WI38 (cell line): ENCODE measurements around the gene NRP1.
"Not testable (repeated sequence)": the region's sequence is repeated elsewhere in the genome, so short reads cannot be mapped to it uniquely, and the experiment has no call there.

Experiments
- H3K4me3 ChIP-seq: 2 replicates; pipeline ENCODE4 v1.5.1; 2011; ENCODE audit warnings: low read depth, mild to moderate bottlenecking, control low read depth, low read length
- CTCF ChIP-seq: IDR thresholded peaks from 2 replicates; pipeline ENCODE4 v1.5.1; 2012; ENCODE audit warnings: low read depth, mild to moderate bottlenecking, control low read depth, low read length

Gene NRP1

DNA sequence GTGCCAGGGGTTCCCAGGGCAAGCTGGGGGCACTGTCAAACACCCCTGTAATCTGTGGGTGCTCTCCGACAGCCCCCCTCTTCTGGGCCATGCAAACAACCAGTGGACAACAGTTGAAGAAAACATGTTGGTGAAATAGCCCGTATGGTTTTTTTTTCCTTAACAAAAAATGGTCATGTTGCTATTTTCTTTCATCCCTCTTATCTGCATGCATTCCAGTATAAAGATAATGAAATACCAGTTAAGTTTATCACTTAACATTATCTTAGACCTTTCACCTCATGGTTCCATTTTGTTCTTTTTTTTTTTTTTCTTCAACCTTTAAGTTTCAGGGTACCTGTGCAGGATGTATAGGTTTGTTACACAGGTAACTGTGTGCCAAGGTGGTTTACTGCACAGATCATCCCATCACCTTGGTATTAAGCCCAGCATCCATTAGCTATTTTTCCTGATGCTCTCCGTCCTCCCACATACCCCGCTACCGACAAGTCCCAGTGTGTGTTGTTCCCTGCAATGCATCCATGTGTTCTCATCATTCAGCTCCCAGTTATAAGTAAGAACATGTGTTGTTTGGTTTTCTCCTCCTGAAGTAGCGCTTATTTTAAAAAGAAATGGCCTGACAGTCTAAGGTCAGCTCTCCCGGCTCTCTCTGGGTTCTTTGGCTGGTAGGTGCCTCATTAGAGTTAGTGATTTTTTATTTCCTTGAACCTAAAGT, 110.1 kb downstream of the NRP1 start:
- no peak for TF ChIP-seq CTCF

GRCh38 chr10:33223326-33224000, 111.0 kb downstream of the NRP1 start:
- no peak for TF ChIP-seq CTCF
- H3K4me3 ChIP-seq, result no peak overlapping the region

More for the DNA sequence above, 110.1 kb downstream of the NRP1 start:
- H3K4me3 ChIP-seq, result no peak overlapping the region

GRCh38 chr10:33222304-33222703, 112.2 kb downstream of the NRP1 start:
- H3K4me3 ChIP-seq, result not testable (repeated sequence)

DNA sequence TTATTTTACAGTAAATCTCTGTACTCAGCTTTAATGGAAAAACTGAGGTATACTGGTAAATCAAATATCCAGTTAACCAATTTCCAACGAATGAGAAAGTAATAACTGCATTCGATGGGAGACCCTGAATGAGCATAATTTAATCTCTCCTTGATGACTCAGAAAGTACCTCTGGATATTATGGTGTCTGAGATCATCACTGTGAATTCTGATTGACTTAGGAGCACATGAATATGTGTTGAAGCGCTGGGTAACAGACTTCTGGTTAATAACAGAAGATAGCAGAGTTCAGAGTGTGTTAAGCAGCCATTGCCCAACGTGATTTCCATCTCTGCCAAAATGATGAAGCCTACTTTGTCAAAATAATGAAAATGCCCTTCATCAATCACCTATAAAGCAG, 116.6 kb downstream of the NRP1 start:
- no peak overlapping the region for H3K4me3 ChIP-seq
- no peak for TF ChIP-seq CTCF

GRCh38 chr10:33216661-33217427, 117.6 kb downstream of the NRP1 start:
- no peak overlapping the region for H3K4me3 ChIP-seq
- no peak for TF ChIP-seq CTCF

DNA sequence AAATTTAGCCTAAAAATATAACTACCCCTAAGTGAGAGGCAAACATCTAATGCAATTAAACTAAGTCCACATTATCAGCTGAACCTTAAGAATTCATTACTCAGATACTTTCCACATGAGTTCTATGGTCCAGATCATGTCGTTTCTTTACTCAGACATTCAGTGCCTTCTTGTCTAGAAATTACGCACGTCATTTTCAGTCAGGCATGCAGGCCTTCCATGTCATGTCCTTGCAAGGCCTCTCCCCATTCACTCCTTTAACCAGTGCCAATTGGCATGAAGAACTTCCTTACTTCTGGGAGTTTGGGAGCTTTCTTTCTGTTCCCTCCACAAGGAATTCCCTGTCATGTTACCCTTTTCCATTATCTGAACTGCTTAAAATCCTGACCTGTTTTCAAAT, 118.8 kb downstream of the NRP1 start:
- H3K4me3 ChIP-seq, result no peak overlapping the region
- no peak for TF ChIP-seq CTCF

DNA sequence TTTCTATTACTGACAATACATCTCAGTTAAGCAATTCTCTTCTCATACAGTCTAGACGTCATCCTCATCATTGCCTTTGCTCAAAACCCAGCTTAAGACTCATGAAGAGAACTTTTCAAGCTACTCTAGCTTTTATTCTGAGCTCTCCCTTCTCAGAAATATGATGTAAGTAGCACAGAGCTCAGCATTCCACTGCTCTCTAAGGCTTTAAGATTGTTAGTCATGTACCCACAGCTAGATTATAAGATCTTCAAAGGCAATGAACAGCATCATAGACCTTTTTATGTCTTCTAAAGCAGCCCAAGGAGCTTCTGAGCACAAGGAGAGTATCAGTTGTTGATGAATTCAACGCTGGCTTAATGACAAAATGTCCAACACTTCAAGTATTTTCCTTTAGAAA, 119.3 kb downstream of the NRP1 start:
- no peak overlapping the region for H3K4me3 ChIP-seq
- no peak for TF ChIP-seq CTCF
